CD4-positive, alpha-beta T cell (primary cell): Measurements from ENCODE around the gene SPINK14. TPM values are rescaled to one million over a fixed set of nuclear protein-coding genes. Genes with fewer than 3 reads are reported as not detected.

Source experiments
- ATAC-seq: fragments of 200-7000 bp; cut with Tn5 transposase; one replicate; pipeline ENCODE4 v1.10.0; 2022; ENCODE audit warnings: mild to moderate bottlenecking; ENCODE audit not compliant: poor library complexity
- CTCF ChIA-PET: fragments of 350-600 bp; sonication (Branson Sonifier 250); formaldehyde crosslinking; loops from one replicate; lab custom pipeline; 2021; ENCODE audit warnings: antibody characterized with exemption, inconsistent platforms; lab: Charles Lee
- POLR2A ChIA-PET: fragments of 350-600 bp; sonication (Branson Sonifier 250); formaldehyde crosslinking; loops from one replicate; lab custom pipeline; 2021; ENCODE audit warnings: antibody characterized with exemption, inconsistent platforms; lab: Charles Lee
- DNase-seq, 14 experiments: peaks; one replicate each; pipeline ENCODE4 v3.0.0-alpha.2; 2013 to 2020; ENCODE audit warnings: mixed read lengths in 2 of 14
- H3K27ac ChIP-seq, 2 donors: one replicate each; pipeline versions ENCODE4 v1.5.1 to v1.7.0; 2013; ENCODE audit warnings: low read length in 2 of 2, low read depth in 1 of 2, mild to moderate bottlenecking in 1 of 2
- H3K27me3 ChIP-seq, 2 experiments: 1 replicate in 1 of 2; 2 replicates in 1 of 2; pipeline versions ENCODE4 v1.6.1 to v1.7.0; 2013; ENCODE audit warnings: low read length in 2 of 2, control low read depth in 1 of 2, mild to moderate bottlenecking in 1 of 2, moderate library complexity in 1 of 2; ENCODE audit not compliant: insufficient read depth in 2 of 2, control insufficient read depth in 1 of 2
- H3K36me3 ChIP-seq: one replicate; pipeline ENCODE4 v1.6.1; 2013; ENCODE audit warnings: low read length, control low read depth; ENCODE audit not compliant: insufficient read depth
- H3K4me1 ChIP-seq: one replicate; pipeline ENCODE4 v1.6.1; 2013; ENCODE audit warnings: low read length, control low read depth; ENCODE audit not compliant: insufficient read depth
- H3K4me3 ChIP-seq: one replicate; pipeline ENCODE4 v1.5.1; 2013; ENCODE audit warnings: mild to moderate bottlenecking, low read length, moderate library complexity
- H3K9me3 ChIP-seq, 2 experiments: 1 replicate in 1 of 2; 2 replicates in 1 of 2; pipeline versions ENCODE4 v1.6.1 to v1.7.0; 2013; ENCODE audit warnings: low read length in 2 of 2, mild to moderate bottlenecking in 2 of 2, control low read depth in 1 of 2, moderate library complexity in 1 of 2; ENCODE audit not compliant: control insufficient read depth in 1 of 2, insufficient read depth in 1 of 2
- H3K27ac Mint-ChIP-seq: one replicate; pipeline ENCODE4 v1.8.0; 2020; ENCODE audit warnings: mixed read lengths
- H3K27me3 Mint-ChIP-seq: one replicate; pipeline ENCODE4 v1.8.0; 2021; ENCODE audit warnings: mixed read lengths
- H3K36me3 Mint-ChIP-seq: one replicate; pipeline ENCODE4 v1.8.0; 2021; ENCODE audit warnings: low read depth, mixed read lengths
- H3K4me1 Mint-ChIP-seq: one replicate; pipeline ENCODE4 v1.8.0; 2021; ENCODE audit warnings: low read depth, mixed read lengths
- H3K4me3 Mint-ChIP-seq: one replicate; pipeline ENCODE4 v1.8.0; 2020; ENCODE audit warnings: mild to moderate bottlenecking, mixed read lengths
- H3K9me3 Mint-ChIP-seq: one replicate; pipeline ENCODE4 v1.8.0; 2020; ENCODE audit warnings: mixed read lengths
- intact Hi-C, 2 experiments: fragments of 100-400 bp; cut with DNase I in 1 of 2; cut with micrococcal nuclease in 1 of 2; formaldehyde crosslinking; loops; one replicate each; pipeline versions ENCODE4 v1.15.1 to v1.9.0; 2023 to 2025; cut with DNase I, micrococcal nuclease
- total RNA-seq, 174 experiments: library from RNA in 2 of 174; stranded (reverse) in 2 of 174; gene quantifications; one replicate each; pipeline ENCODE4 v1.2.3 and lab custom pipeline; 2021 to 2026
- TF ChIP-seq, protein P1 (sequence below): fragments of 200-600 bp; IDR thresholded peaks from one replicate; pipeline ENCODE4 v1.8.0; 2022; ENCODE audit warnings: antibody characterized with exemption, mild to moderate bottlenecking

Gene SPINK14
- total RNA-seq, 2 experiments from 2014 or later = not detected

DNA sequence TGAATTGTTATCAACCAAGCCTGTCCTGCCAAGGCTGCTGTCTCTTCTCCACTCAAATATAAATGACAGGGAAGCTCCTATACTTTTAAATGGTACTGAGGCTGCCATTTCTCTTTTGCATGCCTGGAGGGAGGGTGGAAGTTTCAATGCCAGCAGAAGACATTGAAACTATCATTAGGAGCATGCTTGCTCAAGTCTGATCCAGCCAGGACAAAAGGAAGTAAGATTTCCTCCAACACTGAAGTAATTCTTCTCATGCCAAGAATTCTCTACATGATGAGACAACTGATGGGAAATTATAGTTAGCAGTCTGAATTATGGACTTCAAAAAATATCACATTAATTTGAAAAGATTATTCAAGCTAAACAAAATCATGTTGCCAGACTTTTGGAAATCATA lies 39.9 kb downstream of the SPINK14 start:
- Histone ChIP-seq H3K4me3 (no peak overlapping the region), H3K36me3 (no peaks in the 10 kb centered on the region), H3K27me3 (no peaks in the 10 kb centered on the region), H3K9me3 (no peaks in the 10 kb centered on the region), H3K4me1 (no peaks in the 10 kb centered on the region), H3K27ac (no peak overlapping the region)
- TF ChIP-seq, protein P1, sequence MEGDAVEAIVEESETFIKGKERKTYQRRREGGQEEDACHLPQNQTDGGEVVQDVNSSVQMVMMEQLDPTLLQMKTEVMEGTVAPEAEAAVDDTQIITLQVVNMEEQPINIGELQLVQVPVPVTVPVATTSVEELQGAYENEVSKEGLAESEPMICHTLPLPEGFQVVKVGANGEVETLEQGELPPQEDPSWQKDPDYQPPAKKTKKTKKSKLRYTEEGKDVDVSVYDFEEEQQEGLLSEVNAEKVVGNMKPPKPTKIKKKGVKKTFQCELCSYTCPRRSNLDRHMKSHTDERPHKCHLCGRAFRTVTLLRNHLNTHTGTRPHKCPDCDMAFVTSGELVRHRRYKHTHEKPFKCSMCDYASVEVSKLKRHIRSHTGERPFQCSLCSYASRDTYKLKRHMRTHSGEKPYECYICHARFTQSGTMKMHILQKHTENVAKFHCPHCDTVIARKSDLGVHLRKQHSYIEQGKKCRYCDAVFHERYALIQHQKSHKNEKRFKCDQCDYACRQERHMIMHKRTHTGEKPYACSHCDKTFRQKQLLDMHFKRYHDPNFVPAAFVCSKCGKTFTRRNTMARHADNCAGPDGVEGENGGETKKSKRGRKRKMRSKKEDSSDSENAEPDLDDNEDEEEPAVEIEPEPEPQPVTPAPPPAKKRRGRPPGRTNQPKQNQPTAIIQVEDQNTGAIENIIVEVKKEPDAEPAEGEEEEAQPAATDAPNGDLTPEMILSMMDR = no peak
- H3K9me3 Mint-ChIP-seq = no peaks in the 10 kb centered on the region
- CTCF ChIA-PET = no interaction called here
- no peak overlapping the region for H3K4me3 Mint-ChIP-seq
- DNase-seq = no peak
- intact Hi-C loops = no loop called here
- no peak for ATAC-seq
- POLR2A ChIA-PET = no interaction called here
- no peak overlapping the region for H3K27ac Mint-ChIP-seq
- H3K36me3 Mint-ChIP-seq = no peaks in the 10 kb centered on the region
- H3K27me3 Mint-ChIP-seq = peaks cover 20% of the 10 kb centered on the region
- H3K4me1 Mint-ChIP-seq = no peaks in the 10 kb centered on the region

DNA sequence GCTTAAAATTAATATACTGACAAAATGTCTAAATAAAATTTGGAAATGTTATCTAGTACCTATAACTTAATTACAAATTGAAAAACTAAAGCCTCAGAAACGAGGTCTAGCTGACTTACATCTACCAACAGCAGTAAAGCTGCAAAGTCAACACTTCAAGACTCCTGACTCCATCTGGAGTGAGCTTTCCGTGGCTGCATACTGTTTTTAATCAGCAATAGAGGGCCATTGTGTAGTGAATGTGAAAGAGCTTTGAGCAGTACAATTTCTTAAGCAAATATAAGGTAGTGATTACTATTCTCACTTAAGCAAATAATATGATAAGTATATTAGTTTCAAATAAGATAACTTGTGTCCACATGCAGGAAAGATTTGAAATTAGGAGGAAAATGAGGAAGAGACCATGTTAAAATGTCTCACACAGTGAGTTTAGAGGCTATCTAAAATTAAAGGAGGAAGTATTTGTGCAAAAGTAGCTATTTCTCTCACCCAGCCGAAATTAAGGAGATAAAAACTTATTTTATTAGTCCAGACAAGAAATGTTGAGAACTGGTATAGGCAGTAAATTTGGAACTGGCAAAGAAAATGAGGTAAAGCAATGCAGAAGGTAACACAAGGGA lies 40.9 kb downstream of the SPINK14 start:
- Mint-ChIP-seq H3K9me3 (no peaks in the 10 kb centered on the region), H3K4me1 (no peaks in the 10 kb centered on the region), H3K27ac (no peak overlapping the region), H3K36me3 (no peaks in the 10 kb centered on the region), H3K4me3 (no peak overlapping the region), H3K27me3 (peaks cover 20% of the 10 kb centered on the region)
- CTCF ChIA-PET = no interaction called here
- H3K27ac ChIP-seq = no peak overlapping the region
- no peaks in the 10 kb centered on the region for H3K27me3 ChIP-seq
- no peaks in the 10 kb centered on the region for H3K36me3 ChIP-seq
- POLR2A ChIA-PET = no interaction called here
- no peak for ATAC-seq
- no peaks in the 10 kb centered on the region for H3K9me3 ChIP-seq
- no peaks in the 10 kb centered on the region for H3K4me1 ChIP-seq
- TF ChIP-seq, protein P1 = no peak
- no peak overlapping the region for H3K4me3 ChIP-seq
- intact Hi-C loops = no loop called here
- no peak for DNase-seq

DNA sequence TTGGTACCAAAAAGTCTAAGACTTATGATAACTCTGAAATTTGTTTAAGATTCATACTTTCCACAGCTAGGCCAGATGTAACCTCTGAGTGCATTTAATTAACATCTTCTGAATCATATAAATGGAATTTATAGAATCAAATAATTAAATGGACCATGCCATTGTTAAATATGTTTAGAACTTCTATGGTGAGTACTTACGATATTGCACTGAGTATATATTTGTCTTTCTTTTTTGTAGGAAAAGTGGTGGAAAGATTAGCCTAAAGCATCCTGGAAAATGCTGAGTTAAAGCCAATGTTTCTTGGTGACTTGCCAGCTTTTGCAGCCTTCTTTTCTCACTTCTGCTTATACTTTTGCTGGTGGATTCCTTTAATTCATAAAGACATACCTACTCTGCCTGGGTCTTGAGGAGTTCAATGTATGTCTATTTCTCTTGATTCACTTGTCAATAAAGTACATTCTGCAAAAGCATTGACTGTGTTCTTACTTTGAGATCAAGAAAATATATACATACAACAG lies 46.4 kb downstream of the SPINK14 start:
- DNase-seq (no peak), ATAC-seq (no peak)
- Mint-ChIP-seq H3K4me1 (no peaks in the 10 kb centered on the region), H3K36me3 (no peaks in the 10 kb centered on the region), H3K27ac (no peak overlapping the region), H3K4me3 (no peak overlapping the region), H3K27me3 (peaks cover 12% of the 10 kb centered on the region), H3K9me3 (no peaks in the 10 kb centered on the region)
- no peaks in the 10 kb centered on the region for H3K36me3 ChIP-seq
- no peak overlapping the region for H3K4me3 ChIP-seq
- H3K9me3 ChIP-seq = no peaks in the 10 kb centered on the region
- H3K4me1 ChIP-seq = no peaks in the 10 kb centered on the region
- no peaks in the 10 kb centered on the region for H3K27me3 ChIP-seq
- TF ChIP-seq, protein P1 = no peak
- intact Hi-C loops = no loop called here
- POLR2A ChIA-PET = no interaction called here
- CTCF ChIA-PET = no interaction called here
- no peak overlapping the region for H3K27ac ChIP-seq
